DOHH2 (cell line): Measurements from ENCODE around the gene PTPN4.

ENCODE experiments used
- CTCF ChIP-seq: fragments of 200-600 bp; sonication (generic); IDR thresholded peaks from one replicate; pipeline ENCODE4 v1.5.1; 2014; ENCODE audit warnings: antibody characterized with exemption, mild to moderate bottlenecking, low read depth, low read length; ENCODE audit not compliant: poor library complexity, severe bottlenecking
- EZH2phosphoT487 ChIP-seq: fragments of 200-600 bp; sonication (generic); IDR thresholded peaks from 2 replicates; pipeline ENCODE4 v1.6.1; 2017; ENCODE audit warnings: borderline replicate concordance, mild to moderate bottlenecking, antibody characterized with exemption, low read length, moderate library complexity, mixed read lengths

GRCh38 chr2:120020554-120020953 is 260.8 kb downstream of the PTPN4 start:
- TF ChIP-seq CTCF: no peak
- TF ChIP-seq EZH2phosphoT487: no peak
